ENCODE measurements around the gene USP13.
"Not testable (repeated sequence)": the region's sequence is repeated elsewhere in the genome, so short reads cannot be mapped to it uniquely, and the experiment has no call there.

Gene USP13

GRCh38 chr3:179652447-179653095 lies at the start of gene USP13:
USP13 (plus strand) TSS chr3:179653040; CDS start chr3:179653226, 186 bp downstream.
- peak; percentile 27 to 34 for DNase-seq (ENCODE audit: low read depth in 2 of 2)

- DNase-seq (ENCODE audit: low read depth in 2 of 2), result no peak
Measured at GRCh38 chr3:179603321-179603720, 49.5 kb upstream of the USP13 start.

GRCh38 chr3:179603831-179604230 lies 49.0 kb upstream of the USP13 start:
- no peak for DNase-seq (ENCODE audit: low read depth in 2 of 2)

DNA sequence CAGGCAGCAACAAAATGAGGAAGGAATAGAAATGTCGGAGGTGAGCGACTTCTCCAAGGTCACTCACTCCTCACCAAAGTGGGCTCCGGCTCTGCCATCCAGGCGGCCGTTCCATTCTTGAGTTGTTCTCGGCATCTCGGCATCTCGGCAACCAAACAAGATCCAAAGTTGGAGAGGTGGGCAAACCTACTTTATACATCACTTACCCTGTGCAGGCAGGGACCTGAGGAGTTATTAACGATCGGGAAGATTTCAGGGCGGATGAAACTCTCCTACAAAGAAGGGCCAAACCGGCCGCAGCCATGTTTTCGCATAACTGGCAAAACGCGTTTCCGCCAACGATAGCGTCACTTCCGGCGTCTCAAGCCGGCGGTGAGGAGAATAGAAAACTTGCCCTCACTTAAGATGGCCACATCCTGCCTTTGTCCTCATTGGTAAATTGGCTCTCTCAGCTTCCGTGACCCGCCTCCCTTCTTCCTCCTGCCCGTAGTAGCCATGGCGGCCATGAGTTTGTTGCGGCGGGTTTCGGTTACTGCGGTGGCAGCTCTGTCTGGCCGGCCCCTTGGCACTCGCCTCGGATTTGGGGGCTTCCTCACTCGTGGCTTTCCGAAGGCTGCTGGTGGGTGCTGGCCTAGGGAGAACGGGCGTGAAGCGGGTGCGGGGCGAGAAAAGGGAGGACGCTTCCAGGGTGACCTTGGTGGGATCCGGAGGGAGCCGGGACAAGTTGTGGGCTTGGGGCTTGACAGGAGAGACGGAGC lies 48.3 kb upstream of the USP13 start, which contains the start of the genes MRPL47 and NDUFB5:
Gene MRPL47 (minus strand): TSS at position 318 of the 758 bp plus-strand sequence. CDS start 14 bp downstream, at position 304.
Gene NDUFB5 (plus strand): TSS at position 474 of the 758 bp plus-strand sequence. CDS start 22 bp downstream, at position 496.
- DNase-seq (ENCODE audit: low read depth in 2 of 2), result peak; percentile 85 to 87

- DNase-seq (ENCODE audit: low read depth in 2 of 2), result no peak
Measured at GRCh38 chr3:179606534-179607085, 46.2 kb upstream of the USP13 start.

DNA sequence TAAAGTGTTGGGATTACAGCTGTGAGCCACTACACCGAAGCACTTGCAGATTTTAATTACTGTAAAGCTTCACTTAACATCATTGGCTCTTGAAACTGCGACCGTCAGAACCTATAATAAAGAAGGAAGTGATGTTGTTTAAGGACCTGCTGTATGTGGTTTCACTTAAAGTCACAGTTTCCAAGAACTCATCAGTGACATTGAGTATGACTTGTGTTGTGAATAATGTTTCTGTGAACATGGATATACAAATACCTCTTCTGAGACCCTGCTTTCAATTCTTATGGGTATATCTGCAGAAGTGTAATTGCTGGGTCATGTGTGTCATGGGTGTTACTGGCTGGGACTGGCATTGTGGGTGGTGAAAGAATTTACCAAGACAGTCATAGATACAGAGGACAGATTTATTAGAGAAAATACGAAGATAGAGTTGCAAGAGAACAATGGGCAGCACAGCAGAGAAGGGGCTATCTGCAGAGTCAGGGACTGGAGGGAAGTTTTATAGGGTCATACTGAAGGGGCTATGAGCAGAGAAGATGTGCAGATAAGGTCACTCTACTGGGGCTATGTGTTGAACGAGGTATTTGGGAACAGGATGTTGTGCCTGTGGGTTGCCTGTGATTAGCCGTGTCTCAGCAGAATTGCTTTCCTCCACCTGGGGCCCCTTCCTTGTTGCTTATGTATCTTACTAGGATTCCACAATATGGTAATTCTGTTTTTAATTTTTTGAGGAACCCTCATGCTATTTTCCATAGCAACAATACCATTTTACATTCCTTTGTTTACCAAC lies 43.7 kb upstream of the USP13 start:
- no peak for DNase-seq (ENCODE audit: low read depth in 2 of 2)

- no peak for DNase-seq (ENCODE audit: low read depth in 2 of 2)
Measured at GRCh38 chr3:179610066-179610465, 42.8 kb upstream of the USP13 start.

GRCh38 chr3:179613807-179614206 lies 39.0 kb upstream of the USP13 start:
- no peak for DNase-seq (ENCODE audit: low read depth in 2 of 2)

GRCh38 chr3:179615458-179616173 lies 37.2 kb upstream of the USP13 start:
- DNase-seq (ENCODE audit: low read depth in 2 of 2), result no peak

DNA sequence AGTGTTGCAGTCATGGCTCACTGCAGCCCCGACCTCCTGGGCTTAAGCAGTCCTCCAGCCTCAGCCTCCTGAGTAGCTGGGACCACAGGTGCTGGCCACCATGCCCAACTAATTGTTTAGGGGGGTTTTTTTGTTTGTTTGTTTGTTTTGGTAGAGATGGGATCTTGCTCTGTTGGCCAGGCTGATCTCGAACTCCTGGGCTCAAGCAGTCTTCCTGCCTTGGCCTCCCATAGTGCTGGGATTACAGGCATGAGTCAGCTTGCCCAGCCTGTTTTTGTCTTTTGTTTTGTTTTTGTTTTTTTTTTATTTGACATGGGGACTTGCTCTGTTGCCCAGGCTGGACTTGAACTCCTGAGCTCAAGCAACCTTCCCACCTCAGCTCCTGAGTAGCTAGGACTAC lies 30.8 kb upstream of the USP13 start:
- no peak for DNase-seq (ENCODE audit: low read depth in 2 of 2)

- no peak for DNase-seq (ENCODE audit: low read depth in 2 of 2)
Measured at GRCh38 chr3:179624451-179624850, 28.4 kb upstream of the USP13 start.

DNA sequence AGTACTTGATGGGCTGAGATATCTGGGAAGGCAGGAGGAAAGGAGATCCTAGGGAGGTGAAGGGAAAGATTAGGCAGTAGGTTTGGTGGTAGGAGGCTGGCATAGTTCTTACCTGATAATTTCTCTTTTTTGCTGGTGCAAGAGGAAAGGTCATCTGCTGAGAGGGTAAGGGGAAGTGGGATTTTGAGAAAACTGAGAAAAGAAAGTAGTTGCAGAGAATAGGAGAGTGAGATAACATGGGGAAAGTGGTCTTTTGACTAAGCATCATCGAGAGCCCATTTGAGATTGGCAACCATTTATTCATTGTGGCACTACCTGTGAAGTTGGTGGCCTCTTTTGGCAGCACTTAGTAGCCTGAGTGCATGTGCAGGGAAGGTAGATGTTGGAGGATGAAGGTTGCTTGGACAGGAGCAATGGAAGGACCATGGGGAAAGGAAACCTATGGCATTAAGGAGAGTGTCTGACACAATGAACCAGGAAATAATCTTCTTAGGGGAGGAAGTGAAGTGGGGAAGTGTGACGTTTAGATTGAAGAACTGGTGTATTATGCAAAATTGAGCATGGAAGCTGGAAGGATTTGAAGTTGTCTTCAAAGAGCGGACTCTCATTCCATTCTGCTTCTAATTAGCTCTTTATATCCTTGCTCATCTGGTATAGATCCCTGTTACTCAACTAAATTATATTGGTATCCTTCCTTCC lies 21.9 kb upstream of the USP13 start:
- no peak for DNase-seq (ENCODE audit: low read depth in 2 of 2)

- no peak for DNase-seq (ENCODE audit: low read depth in 2 of 2)
Measured at GRCh38 chr3:179640469-179640868, 12.4 kb upstream of the USP13 start.

- DNase-seq (ENCODE audit: low read depth in 2 of 2), result no peak
Measured at GRCh38 chr3:179642871-179643270, 10.0 kb upstream of the USP13 start.

DNA sequence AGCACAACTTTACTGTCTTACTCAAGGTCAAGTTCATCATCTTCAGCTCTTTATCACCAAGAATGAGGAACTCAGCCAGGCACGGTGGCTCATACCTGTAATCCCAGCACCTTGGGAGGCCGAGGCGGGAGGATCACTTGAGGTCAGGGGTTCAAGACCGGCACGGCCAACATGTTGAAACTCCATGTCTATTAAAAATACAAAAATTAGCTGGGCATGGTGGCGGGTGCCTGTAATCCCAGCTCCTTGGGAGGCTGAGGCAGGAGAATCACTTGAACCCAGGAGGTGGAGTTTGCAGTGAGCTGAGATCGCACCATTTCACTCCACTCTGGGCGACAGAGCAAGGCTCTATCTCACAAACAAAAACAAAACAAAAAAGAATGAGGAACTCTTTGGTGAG lies 9.0 kb upstream of the USP13 start:
- not testable (repeated sequence) for DNase-seq (ENCODE audit: low read depth in 2 of 2)

DNA sequence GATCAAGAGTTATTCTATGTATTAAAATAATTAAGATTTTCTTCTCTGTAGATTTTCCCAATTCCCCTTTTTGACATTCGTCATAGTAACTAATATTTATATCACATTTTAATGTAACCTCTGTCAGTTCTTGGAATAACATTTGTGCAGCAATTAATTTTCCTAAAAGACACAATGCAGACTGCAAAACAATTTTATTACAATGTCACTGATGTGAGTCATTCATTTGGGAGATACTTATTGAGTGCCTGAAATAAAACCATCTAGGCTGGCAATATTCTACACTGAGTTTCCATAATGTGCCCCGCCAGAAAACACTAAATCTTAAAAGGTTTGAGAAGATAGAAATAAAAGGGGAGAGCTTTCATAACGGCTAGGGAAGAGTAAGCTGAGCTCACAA lies 6.7 kb upstream of the USP13 start:
- no peak for DNase-seq (ENCODE audit: low read depth in 2 of 2)

DNA sequence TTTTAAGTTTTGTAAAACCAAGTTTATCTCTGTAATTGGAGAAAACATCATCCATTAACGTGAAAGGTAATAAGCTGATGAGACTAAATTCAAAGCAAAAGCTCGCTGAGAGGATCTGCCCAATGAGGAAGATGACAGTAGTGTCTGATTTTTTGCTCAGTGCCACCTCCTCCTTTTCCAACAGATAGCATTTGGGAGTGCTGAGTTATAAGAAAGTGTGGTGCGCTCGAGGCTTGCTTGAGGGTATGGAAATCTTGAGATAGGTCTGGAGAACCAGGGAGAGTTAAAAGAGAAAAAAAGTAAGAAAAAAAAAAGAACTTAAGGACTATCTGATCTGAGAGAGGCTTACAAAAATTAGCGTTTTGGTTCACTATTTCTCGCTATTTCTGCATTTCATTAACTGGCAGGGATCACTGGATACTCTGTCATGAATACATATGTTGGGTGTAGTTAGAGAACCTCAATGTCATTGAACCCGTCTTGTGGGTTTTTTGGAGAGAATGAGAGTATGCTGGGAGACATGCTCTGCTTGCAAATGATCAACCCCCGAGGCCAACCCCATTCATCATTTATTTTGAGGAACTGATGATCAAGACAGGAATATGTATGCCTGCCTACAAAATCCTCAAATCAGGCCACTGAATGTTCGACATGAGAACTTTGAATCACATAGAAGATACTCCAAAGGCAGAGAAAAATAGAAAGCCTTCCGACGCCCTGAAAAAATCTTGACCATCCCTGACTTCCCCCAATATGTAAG lies 973 bp upstream of the USP13 start:
- no peak for DNase-seq (ENCODE audit: low read depth in 2 of 2)

DNA sequence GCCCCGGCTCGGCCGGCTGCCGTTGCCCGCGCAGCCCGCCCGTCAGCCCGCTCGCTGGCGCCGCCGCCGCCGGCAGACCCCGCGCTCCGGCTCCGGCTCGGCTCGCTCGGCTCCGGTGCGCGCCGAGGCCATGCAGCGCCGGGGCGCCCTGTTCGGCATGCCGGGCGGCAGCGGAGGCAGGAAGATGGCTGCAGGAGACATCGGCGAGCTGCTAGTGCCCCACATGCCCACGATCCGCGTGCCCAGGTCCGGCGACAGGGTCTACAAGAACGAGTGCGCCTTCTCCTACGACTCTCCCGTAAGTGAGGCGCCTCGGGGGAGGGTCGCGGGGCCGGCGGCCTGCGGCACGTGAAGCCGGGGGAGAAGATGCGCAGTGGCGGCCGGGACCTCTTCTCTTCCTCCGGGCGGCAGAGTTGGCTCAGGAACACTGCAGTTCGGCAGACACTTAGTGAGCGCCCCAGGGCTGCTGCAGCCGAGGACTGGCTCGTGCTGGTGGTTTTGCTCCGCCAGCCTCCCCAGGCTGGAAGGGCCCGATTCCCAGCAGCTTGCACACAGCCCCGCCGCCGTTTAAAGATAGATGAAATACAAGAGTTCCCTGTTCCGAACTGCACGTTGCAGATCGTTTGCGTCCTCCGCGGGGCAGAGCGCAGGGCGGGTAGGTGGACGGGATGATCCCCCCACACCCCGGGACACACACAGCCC lies 407 bp downstream of the USP13 start:
- peak; percentile 41 to 42 for DNase-seq (ENCODE audit: low read depth in 2 of 2)

- no peak for DNase-seq (ENCODE audit: low read depth in 2 of 2)
Measured at GRCh38 chr3:179655236-179655635, 2.4 kb downstream of the USP13 start.

Data from stimulated activated CD4-positive, alpha-beta T cell treated with anti-CD3 and anti-CD28 coated beads, Interleukin-12 subunit alpha, Interleukin-12 subunit beta, amount 100 ng/mL, for 24 hours (primary cell).